Activated CD4-positive, alpha-beta T cell treated with anti-CD3 and anti-CD28 coated beads, Interleukin-2, Interleukin-6, amounts not matched to agents 100 ng/mL and 50 ng/mL, durations not matched to agents 16 hours and 8 hours (primary cell): ENCODE data around the gene SPART.
A peak's percentile ranks its signal among the peaks of the same experiment; 100 is the strongest.

Source experiments
- DNase-seq: peaks from one replicate; pipeline ENCODE4 v3.0.0-alpha.2; 2020

Gene SPART

DNA sequence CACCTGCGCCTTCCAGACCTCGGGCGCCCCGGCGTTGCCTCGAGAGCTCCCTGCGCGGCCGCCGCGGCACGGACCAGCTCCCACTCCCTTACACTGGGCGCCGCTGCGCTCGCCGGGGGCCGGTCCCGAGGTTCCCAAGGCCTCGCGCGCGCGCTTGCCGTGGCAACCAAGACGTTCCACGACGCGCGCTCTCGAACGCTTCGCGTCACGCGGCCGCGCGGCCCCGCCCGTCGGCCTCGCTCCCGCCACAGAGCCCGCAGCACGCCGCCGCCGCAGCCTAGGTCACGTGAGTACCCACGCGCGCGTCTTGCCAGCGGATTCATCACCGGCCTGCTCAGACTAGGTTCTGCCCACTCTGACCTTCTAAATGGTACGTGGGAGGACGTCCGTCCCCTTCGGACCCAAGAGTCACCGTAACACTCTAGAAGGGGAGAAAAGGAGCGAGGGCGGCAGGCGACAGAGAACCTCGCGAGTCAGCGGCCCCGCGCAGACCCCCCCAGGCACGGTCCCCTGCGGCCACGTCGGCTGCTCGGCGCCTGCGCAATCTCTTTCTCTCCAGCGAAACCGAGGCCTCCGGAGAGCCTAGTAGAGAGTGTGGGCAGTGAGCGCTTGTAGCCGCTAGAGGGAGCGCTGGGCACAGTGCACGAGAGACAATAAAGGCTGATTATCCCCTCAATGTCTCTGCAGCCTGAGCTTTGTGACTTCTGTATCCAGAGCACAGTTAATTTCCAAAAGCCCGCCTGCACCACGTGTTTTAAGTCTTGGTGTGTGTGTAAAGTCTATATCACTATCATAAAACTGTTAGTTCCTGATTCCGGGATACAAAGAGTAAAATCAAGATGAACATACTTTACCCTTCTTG lies at the start of gene SPART:
Gene SPART, minus strand, starts transcription at position 173 of the 862 bp plus-strand sequence. CDS start 10,564 bp downstream, outside the sequence.
- DNase-seq = peak; percentile 94

- no peak for DNase-seq
Observed at GRCh38 chr13:36395280-36395679, 49.1 kb upstream of the SPART start.

DNA sequence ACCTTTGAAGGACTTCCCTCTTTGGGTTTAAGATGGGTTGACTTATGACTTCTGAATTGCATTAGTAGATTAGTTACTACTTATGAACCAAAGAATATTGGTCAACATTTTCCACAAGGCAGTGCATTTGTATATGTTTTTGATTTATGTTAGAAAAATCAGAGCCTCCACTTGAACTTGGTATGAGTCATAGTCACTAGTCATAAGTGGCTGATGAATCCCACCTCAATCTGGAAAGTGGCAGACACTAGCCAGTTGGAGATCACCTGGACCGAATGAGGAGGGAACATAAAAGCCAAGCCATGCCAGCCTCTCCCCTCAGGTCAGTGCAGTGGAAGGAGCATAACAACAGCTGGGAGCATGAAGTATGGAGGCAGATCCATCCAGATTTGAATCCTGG lies 39.3 kb upstream of the SPART start:
- no peak for DNase-seq

DNA sequence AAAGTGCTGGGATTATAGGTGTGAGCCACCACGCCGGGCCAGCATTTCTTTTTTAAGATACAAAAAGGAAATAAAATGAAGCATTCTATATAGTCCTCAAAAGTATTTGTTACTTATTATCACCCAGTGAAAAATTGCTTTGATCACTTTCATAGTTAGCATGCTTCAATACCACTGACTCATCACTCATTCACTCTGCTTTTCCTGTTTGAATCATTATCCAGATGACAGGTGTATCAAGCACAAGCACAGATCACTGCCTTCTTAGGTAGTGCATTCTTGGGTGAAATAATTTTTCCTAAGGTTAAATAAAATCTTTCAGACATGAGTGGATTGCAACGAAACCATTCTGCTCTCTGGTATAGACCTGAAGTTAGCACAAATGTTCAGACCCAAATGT lies 35.8 kb upstream of the SPART start:
- DNase-seq = peak; percentile 20

DNA sequence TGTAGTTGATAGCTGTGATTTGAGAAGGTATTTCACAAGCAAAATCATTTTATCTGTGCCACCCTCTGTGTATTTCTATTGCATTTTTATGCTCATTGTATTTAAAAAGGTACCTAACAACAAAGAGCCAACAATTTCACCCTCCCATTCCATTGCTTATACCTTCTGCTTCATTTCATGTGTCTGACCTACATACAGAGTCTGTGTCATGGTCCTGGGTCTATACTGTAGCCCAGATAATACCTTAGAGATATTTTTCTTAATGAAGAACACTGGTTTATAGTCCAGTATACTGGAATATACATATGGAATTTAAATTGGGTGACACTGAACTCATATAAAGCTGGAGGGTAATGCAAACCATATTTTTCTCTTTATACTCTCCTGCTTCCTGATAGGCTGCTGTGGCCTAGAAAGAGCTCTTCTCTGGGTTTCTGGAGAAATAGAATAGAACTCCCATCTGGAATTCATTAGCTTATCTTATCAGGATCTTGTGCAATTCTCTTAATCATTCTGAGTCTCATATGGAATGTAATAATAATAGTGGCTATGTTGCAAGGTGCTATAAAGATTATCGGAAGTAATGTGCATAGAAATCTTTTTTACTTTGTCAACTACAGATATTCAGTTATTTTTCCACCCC lies 31.8 kb upstream of the SPART start:
- no peak for DNase-seq

GRCh38 chr13:36374063-36374462 lies 27.9 kb upstream of the SPART start:
- no peak for DNase-seq

DNA sequence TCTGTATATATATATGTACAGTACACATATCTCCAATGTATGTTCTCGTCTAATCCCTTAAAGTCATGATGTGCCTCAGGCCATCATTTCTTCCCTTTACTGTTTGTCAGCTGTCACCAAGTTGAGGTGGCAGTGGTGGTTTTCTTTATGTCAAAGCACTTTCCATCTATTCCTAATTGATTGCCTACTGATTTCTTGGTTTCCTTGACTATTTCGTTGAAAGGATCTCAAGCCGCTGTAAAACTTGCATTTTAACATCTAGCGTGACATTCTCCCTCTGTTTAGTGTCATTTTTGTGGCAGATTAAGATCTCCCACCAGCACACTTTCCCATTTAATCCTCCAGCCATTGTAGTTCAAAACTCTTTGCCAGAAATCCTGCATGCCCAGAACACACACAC lies 25.0 kb upstream of the SPART start:
- no peak for DNase-seq

- no peak for DNase-seq
Observed at GRCh38 chr13:36370108-36370429, 23.9 kb upstream of the SPART start.

DNA sequence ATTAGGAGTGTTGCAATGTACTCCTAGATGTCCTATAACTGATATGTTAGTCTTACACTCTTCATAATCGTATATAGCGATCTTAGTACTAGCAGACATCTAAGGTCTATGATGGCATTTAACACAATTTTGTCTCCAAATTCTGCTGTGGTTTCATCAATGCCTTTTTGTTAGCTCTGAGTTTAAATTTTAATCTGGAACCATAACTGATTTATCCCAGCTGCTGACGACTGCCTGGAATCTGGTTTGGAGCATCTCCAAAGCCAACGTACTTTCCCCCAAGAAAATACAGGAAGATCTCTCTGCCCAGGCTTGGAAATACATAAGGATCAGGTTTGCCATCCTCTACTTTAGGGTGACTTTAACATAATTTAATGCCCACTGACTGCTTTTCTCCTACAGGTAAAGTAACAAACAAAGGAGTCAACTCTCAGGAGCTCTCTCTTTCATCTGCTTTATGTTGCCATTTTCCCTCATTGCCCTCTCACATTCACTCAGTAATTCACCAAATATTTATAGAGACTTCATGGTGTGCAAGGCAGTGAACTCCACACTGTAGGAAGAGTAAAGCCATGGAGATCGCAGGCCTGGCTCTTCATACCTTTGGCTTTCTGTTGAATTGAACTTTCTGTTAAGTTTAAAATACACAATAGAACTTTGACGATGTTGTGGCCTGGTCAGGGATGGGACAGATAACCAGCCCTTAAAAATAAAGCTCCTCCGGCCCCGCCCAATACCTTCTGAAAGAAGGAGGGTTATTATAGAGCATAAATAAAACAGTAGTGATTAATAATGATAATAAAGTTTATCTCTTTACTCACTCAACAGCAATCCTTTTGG lies 23.3 kb upstream of the SPART start:
- no peak for DNase-seq

- DNase-seq = no peak
Observed at GRCh38 chr13:36366031-36366430, 19.8 kb upstream of the SPART start.

DNA sequence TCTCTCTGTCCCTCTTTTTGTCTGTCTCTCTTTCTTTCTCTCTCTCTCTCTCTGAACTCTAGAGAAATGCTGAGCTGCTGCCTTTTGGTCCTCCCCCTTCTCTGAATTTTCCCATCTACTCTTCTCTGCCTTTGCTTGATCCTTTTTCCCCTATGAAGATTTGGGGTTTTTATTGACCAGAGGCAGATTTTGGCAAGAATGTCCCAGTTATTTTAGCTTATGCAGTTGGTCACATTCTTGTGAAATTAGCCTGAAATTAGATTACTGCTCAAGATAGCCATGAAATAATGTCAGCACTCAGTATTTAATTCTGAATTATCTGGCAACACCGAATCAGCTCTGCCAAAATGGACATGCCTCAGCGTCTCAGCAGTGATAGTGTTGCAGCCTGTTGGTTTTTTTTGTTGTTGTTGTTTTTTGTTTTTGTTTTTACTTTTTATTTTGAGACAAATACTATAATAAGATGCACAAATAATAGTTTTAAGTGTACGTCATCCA lies 17.2 kb upstream of the SPART start:
- no peak for DNase-seq

GRCh38 chr13:36362914-36363313 lies 16.7 kb upstream of the SPART start:
- DNase-seq = no peak

GRCh38 chr13:36362251-36362650 lies 16.1 kb upstream of the SPART start:
- peak; percentile 1 for DNase-seq

DNA sequence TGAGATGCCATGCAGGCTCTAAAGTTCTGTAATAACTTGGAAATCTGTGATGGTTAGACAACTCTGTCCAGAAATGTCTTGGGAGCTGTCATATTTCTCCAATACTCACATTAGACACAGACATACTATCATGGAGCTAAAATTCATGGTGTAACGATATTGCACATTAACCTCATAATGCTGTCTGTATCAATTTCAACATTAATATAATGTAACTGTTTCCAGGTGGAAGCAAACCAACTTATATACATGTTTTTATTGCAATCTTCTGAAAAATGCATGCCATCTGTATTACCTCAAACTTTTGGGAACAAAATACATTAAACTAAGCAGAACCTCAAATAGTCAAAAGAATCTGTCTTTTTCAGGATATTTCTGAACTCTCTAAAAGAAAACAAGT lies 14.7 kb upstream of the SPART start:
- no peak for DNase-seq

DNA sequence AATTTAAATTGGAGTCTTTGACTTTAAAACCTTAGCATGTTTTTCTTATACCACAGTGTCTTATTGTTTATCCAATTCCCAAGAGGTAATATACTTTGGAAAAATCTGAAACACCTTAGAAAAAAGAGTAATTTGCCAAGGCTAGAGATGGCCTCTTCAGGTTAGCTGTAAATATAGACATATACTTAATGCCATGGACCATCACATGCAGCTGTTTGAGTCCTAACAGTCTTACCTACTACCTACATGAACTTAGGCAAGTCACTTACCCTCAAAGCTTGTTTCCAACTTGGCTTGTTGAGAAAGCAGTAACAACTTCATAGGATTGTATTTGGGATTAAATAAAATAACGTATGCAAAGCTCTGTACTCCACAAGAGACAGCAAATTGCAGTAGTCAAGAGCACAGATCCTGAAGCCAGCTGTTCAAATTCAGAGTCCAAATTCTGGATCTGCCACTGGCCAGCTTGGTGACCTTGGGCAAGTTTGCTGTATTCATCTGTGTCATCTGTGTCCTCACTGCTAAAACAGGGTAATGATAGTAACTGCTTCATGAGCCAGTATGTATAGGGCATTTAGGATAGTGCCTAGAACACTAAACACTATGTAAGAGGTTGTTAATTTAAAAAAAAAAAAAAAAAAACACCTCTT lies 13.2 kb upstream of the SPART start:
- DNase-seq = no peak

GRCh38 chr13:36358175-36358718 lies 12.1 kb upstream of the SPART start:
- DNase-seq = no peak

DNA sequence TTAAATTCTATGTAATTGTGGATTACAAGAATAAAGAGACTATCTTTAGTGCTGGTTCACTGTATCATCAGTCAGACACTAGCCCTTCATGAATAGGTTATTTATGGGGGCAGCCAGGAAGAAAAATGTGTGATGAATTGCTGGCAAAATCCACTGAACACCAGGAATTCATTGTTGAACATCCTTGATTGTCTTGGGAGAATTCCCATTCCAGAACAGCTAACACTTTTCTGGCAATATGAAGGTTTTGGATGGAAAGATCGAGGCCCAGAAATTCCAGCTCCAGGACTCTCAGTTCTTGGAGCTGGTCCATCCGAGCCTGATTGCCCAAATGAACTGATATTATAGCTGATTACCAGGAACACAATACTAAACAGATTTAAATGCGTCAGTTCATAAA lies 11.5 kb upstream of the SPART start:
- no peak for DNase-seq

GRCh38 chr13:36357231-36357630 lies 11.0 kb upstream of the SPART start:
- no peak for DNase-seq

GRCh38 chr13:36356058-36356457 lies 9.9 kb upstream of the SPART start:
- no peak for DNase-seq

DNA sequence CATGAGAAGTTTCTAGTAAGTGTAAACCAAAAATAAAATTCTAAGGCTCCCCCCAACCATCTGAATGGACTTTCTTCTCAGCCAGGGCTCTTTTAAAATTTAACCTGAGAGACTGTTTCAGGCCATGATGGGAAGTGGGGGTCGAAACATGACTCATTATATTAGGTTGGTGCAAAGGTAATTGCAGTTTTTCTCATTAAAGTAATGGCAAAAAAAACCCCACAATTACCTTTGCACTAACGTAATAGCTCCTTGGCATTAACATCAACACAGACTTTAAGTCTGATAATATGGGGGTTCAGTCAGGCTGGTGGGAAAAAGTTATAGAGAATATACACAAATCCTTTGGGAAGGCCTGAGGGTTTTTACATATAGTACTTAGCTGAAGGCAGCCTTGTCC lies 9.4 kb upstream of the SPART start:
- DNase-seq = no peak

GRCh38 chr13:36354842-36355623 lies 8.8 kb upstream of the SPART start:
- no peak for DNase-seq

- no peak for DNase-seq
Observed at GRCh38 chr13:36353001-36353400, 6.8 kb upstream of the SPART start.
